H1 (cell line): Measurements from ENCODE around the gene ANK3. TPM values are rescaled to one million over a fixed set of nuclear protein-coding genes. Genes with fewer than 3 reads are reported as not detected.

Source experiments
- CTCF ChIA-PET: fragments of 300-600 bp; sonication (Branson Sonifier 250); formaldehyde crosslinking; loops from one replicate; lab custom pipeline; 2021; ENCODE audit not compliant: partially characterized antibody; lab: Charles Lee
- POLR2A ChIA-PET: fragments of 300-600 bp; sonication (Branson Sonifier 250); formaldehyde crosslinking; loops from one replicate; lab custom pipeline; 2021; ENCODE audit warnings: inconsistent platforms; ENCODE audit not compliant: partially characterized antibody; lab: Charles Lee
- DNase-seq, 2 experiments: peaks; one replicate each; pipeline versions ENCODE4 v3.0.0 to v3.0.0-alpha.2; 2010 to 2022; ENCODE audit warnings: low spot score in 2 of 2, low read depth in 1 of 2, mixed read lengths in 1 of 2
- FAIRE-seq: peaks from 2 replicates; lab custom pipeline; 2011; peaks lifted over from hg19 to GRCh38; lab: Jason Lieb, UNC
- H2AFZ ChIP-seq: 2 replicates; pipeline ENCODE4 v1.8.1; 2012; ENCODE audit warnings: low read length, inconsistent platforms
- H2AK5ac ChIP-seq: 2 replicates; pipeline ENCODE4 v1.6.1; 2013; ENCODE audit warnings: low read depth, low read length
- H2BK120ac ChIP-seq: replicated peaks from 2 replicates; pipeline ENCODE3; 2013; ENCODE audit warnings: low read depth, low read length, inconsistent platforms
- H2BK12ac ChIP-seq: 2 replicates; pipeline ENCODE4 v1.6.1; 2013; ENCODE audit warnings: low read depth, low read length
- H2BK15ac ChIP-seq: 2 replicates; pipeline ENCODE4 v1.6.1; 2013; ENCODE audit warnings: low read length
- H2BK20ac ChIP-seq: 2 replicates; pipeline ENCODE4 v1.6.1; 2013; ENCODE audit warnings: low read length
- H2BK5ac ChIP-seq: 2 replicates; pipeline ENCODE4 v1.6.1; 2013; ENCODE audit warnings: low read depth, low read length
- H3K14ac ChIP-seq: 2 replicates; pipeline ENCODE4 v1.6.1; 2013; ENCODE audit warnings: inconsistent platforms; ENCODE audit not compliant: insufficient read length
- H3K18ac ChIP-seq: 2 replicates; pipeline ENCODE4 v1.6.1; 2013; ENCODE audit warnings: low read length; ENCODE audit errors: extremely low read depth
- H3K23ac ChIP-seq: 2 replicates; pipeline ENCODE4 v1.6.1; 2013; ENCODE audit warnings: inconsistent platforms; ENCODE audit not compliant: insufficient read length
- H3K23me2 ChIP-seq: 2 replicates; pipeline ENCODE4 v1.6.1; 2013; ENCODE audit warnings: low read depth, low read length
- H3K27ac ChIP-seq: 2 replicates; pipeline ENCODE4 v1.6.1; 2011; ENCODE audit warnings: low read depth, low read length, inconsistent platforms
- H3K27me3 ChIP-seq, 4 experiments: replicated peaks in 1 of 4; 1 replicate in 1 of 4; 2 replicates in 3 of 4; pipeline versions ENCODE4 v1.6.1 to v1.8.1; 2011 to 2013; ENCODE audit warnings: low read length in 3 of 4, mild to moderate bottlenecking in 3 of 4, inconsistent platforms in 2 of 4, mixed read lengths in 2 of 4, moderate library complexity in 1 of 4; ENCODE audit not compliant: control insufficient read depth in 3 of 4, insufficient read depth in 3 of 4; ENCODE audit errors: extremely low read depth in 1 of 4
- H3K36me3 ChIP-seq, 4 experiments: 2 replicates each; pipeline versions ENCODE4 v1.6.1 to v1.8.1; 2011 to 2013; ENCODE audit warnings: mild to moderate bottlenecking in 4 of 4, low read length in 3 of 4, moderate library complexity in 2 of 4, control low read depth in 1 of 4, inconsistent platforms in 1 of 4; ENCODE audit not compliant: insufficient read depth in 4 of 4, control insufficient read depth in 2 of 4
- H3K4ac ChIP-seq: replicated peaks from 2 replicates; pipeline ENCODE3; 2013; ENCODE audit warnings: low read length, low read depth, mixed read lengths, inconsistent platforms; ENCODE audit not compliant: insufficient read length
- H3K4me1 ChIP-seq, 4 experiments: replicated peaks in 1 of 4; 1 replicate in 1 of 4; 2 replicates in 3 of 4; pipeline versions ENCODE4 v1.6.1 to v1.8.1; 2011 to 2013; ENCODE audit warnings: low read length in 3 of 4, inconsistent platforms in 2 of 4, mixed read lengths in 1 of 4; ENCODE audit not compliant: insufficient read depth in 4 of 4, control insufficient read depth in 3 of 4
- H3K4me2 ChIP-seq, 2 experiments: 2 replicates each; pipeline versions ENCODE4 v1.6.1 to v1.8.1; 2011 to 2013; ENCODE audit warnings: low read depth in 2 of 2, low read length in 2 of 2, control low read depth in 1 of 2, inconsistent platforms in 1 of 2, mild to moderate bottlenecking in 1 of 2; ENCODE audit not compliant: insufficient read depth in 1 of 2
- H3K4me3 ChIP-seq, 4 experiments: fragments of 200-600, 300-600 bp in 1 of 4; sonication (generic), shearing (Covaris generic), sonication (Bioruptor Twin) in 1 of 4; 2 replicates each; pipeline versions ENCODE4 v1.5.1 to v1.8.1; 2011 to 2016; ENCODE audit warnings: low read length in 4 of 4, low read depth in 3 of 4, control low read depth in 2 of 4, inconsistent platforms in 2 of 4, mild to moderate bottlenecking in 2 of 4, mixed read lengths in 1 of 4, moderate library complexity in 1 of 4; ENCODE audit not compliant: insufficient read depth in 2 of 4; ENCODE audit errors: extremely low read depth in 1 of 4
- H3K56ac ChIP-seq: replicated peaks from 2 replicates; pipeline ENCODE3; 2013; ENCODE audit warnings: low read depth, mild to moderate bottlenecking, mixed read lengths, low read length, inconsistent platforms; ENCODE audit not compliant: insufficient read length
- H3K79me1 ChIP-seq: 2 replicates; pipeline ENCODE4 v1.6.1; 2013; ENCODE audit warnings: low read depth, low read length, control low read depth
- H3K79me2 ChIP-seq, 2 experiments: 2 replicates each; pipeline versions ENCODE4 v1.6.1 to v1.8.1; 2012 to 2013; ENCODE audit warnings: low read length in 2 of 2, mild to moderate bottlenecking in 2 of 2, inconsistent platforms in 1 of 2; ENCODE audit not compliant: insufficient read depth in 2 of 2, control insufficient read depth in 1 of 2
- H3K9ac ChIP-seq, 4 experiments: replicated peaks in 1 of 4; 1 replicate in 1 of 4; 2 replicates in 3 of 4; pipeline versions ENCODE4 v1.6.1 to v1.8.1; 2011 to 2013; ENCODE audit warnings: low read depth in 3 of 4, low read length in 3 of 4, control low read depth in 2 of 4, mild to moderate bottlenecking in 2 of 4, moderate library complexity in 2 of 4, inconsistent platforms in 1 of 4; ENCODE audit errors: extremely low read depth in 1 of 4
- H3K9me3 ChIP-seq, 2 experiments: 2 replicates each; pipeline versions ENCODE4 v1.6.1 to v1.8.1; 2012 to 2013; ENCODE audit warnings: mild to moderate bottlenecking in 2 of 2, moderate library complexity in 2 of 2, control low read depth in 1 of 2, inconsistent platforms in 1 of 2, low read depth in 1 of 2, low read length in 1 of 2, mixed read lengths in 1 of 2; ENCODE audit not compliant: insufficient read depth in 2 of 2
- H4K20me1 ChIP-seq, 2 experiments: replicated peaks in 1 of 2; 2 replicates each; pipeline versions ENCODE3 to v1.8.1; 2011 to 2013; ENCODE audit warnings: inconsistent platforms in 2 of 2, low read length in 2 of 2, mild to moderate bottlenecking in 1 of 2; ENCODE audit not compliant: insufficient read depth in 2 of 2, control insufficient read depth in 1 of 2
- H4K5ac ChIP-seq: 2 replicates; pipeline ENCODE4 v1.6.1; 2013; ENCODE audit warnings: low read length, low read depth, mixed read lengths, inconsistent platforms; ENCODE audit not compliant: insufficient read length
- H4K8ac ChIP-seq: 2 replicates; pipeline ENCODE4 v1.8.0; 2013; ENCODE audit warnings: mild to moderate bottlenecking, moderate library complexity, low read length, inconsistent platforms; ENCODE audit not compliant: insufficient read depth; ENCODE audit errors: extremely low read depth
- H4K91ac ChIP-seq: replicated peaks from 2 replicates; pipeline ENCODE3; 2013; ENCODE audit warnings: low read length, mixed read lengths, inconsistent platforms; ENCODE audit not compliant: insufficient read length
- BCL11A ChIP-seq, 2 experiments: IDR thresholded peaks; one replicate each; pipeline ENCODE4 v1.6.1; 2011; ENCODE audit warnings: low read depth in 2 of 2, low read length in 2 of 2, mild to moderate bottlenecking in 2 of 2
- CEBPB ChIP-seq: IDR thresholded peaks from 2 replicates; pipeline ENCODE4 v1.6.1; 2012; ENCODE audit warnings: low read depth, low read length
- CHD2 ChIP-seq: IDR thresholded peaks from 2 replicates; pipeline ENCODE4 v1.6.1; 2012; ENCODE audit warnings: low read length, improper control_type of control experiment
- CREB1 ChIP-seq: IDR thresholded peaks from 2 replicates; pipeline ENCODE4 v1.6.1; 2012; ENCODE audit warnings: inconsistent platforms
- CTBP2 ChIP-seq: IDR thresholded peaks from 2 replicates; pipeline ENCODE4 v1.7.0; 2011; ENCODE audit warnings: borderline replicate concordance, mild to moderate bottlenecking, moderate library complexity, mixed read lengths, low read length; ENCODE audit not compliant: insufficient read depth, insufficient read length
- HDAC6 ChIP-seq: IDR thresholded peaks from one replicate; pipeline ENCODE4 v1.7.1; 2012; ENCODE audit warnings: low read depth, mild to moderate bottlenecking, inconsistent platforms, low read length, moderate library complexity
- JUN ChIP-seq: IDR thresholded peaks from 2 replicates; pipeline ENCODE4 v1.6.1; 2011; ENCODE audit warnings: low read depth, mild to moderate bottlenecking, improper control_type of control experiment, low read length
- POU5F1 ChIP-seq: IDR thresholded peaks from 2 replicates; pipeline ENCODE4 v1.6.1; 2011; ENCODE audit warnings: low read depth, mild to moderate bottlenecking, low read length, moderate library complexity
- RBBP5 ChIP-seq: IDR thresholded peaks from 2 replicates; pipeline ENCODE4 v1.7.1; 2012; ENCODE audit warnings: low read depth, mild to moderate bottlenecking, inconsistent platforms, low read length, moderate library complexity, borderline replicate concordance
- SIN3A ChIP-seq, 2 experiments: IDR thresholded peaks in 1 of 2; conservative IDR thresholded peaks in 1 of 2; 2 replicates each; pipeline ENCODE4 v1.6.1; 2011 to 2012; ENCODE audit warnings: low read length in 2 of 2, improper control_type of control experiment in 1 of 2, low read depth in 1 of 2, mild to moderate bottlenecking in 1 of 2
- SIX5 ChIP-seq: IDR thresholded peaks from 2 replicates; pipeline ENCODE4 v1.6.1; 2011; ENCODE audit warnings: mild to moderate bottlenecking, low read depth, low read length
- SP1 ChIP-seq: IDR thresholded peaks from 2 replicates; pipeline ENCODE4 v1.6.1; 2011; ENCODE audit warnings: low read depth, low read length
- TBP ChIP-seq: IDR thresholded peaks from 2 replicates; pipeline ENCODE4 v1.6.1; 2011; ENCODE audit warnings: low read depth, low read length, improper control_type of control experiment
- TEAD4 ChIP-seq: IDR thresholded peaks from 2 replicates; pipeline ENCODE4 v1.6.1; 2012; ENCODE audit warnings: low read depth, low read length, inconsistent platforms, mixed read lengths
- WGBS, 2 experiments: shearing (Covaris generic) in 1 of 2; methylation state at CpG; one replicate each; pipeline versions ENCODE4 v1.1.6 to v1.1.7; 2013 to 2015; ENCODE audit warnings: low lambda C conversion rate in 2 of 2, mixed read lengths in 2 of 2, inconsistent platforms in 1 of 2, low coverage in 1 of 2, missing lambda C conversion rate in 1 of 2; ENCODE audit not compliant: insufficient replicate concordance in 2 of 2, insufficient coverage in 1 of 2, insufficient read length in 1 of 2; ENCODE audit errors: extremely low coverage in 1 of 2, missing lambda C conversion rate in 1 of 2; 5-methylcytosine and 5-hydroxymethylcytosine counted together
- polyA plus RNA-seq, 7 experiments: library from polyadenylated mRNA; depleted of rRNA in 3 of 7; stranded (reverse) in 5 of 7; unstranded in 2 of 7; fragments of >200 nt in 5 of 7; fragments of 200-250 nt in 2 of 7; gene quantifications; 1 replicate in 5 of 7; 2 replicates in 1 of 7; 4 replicates in 1 of 7; pipeline versions ENCODE4 v1.2.1 to v1.2.3, GENCODE V29; 2011 to 2013; ENCODE audit warnings: missing spikeins in 2 of 7, mixed read lengths in 2 of 7
- total RNA-seq: library from RNA; stranded (reverse); fragmentation: NEBNext Ultra II Directional; extraction: Animal tissue kit (Norgen Biotek cat#: 25700); gene quantifications from 2 replicates; pipeline ENCODE4 v1.2.1, GENCODE V29; 2021
- TF ChIP-seq, protein P1 (sequence below): IDR thresholded peaks from 2 replicates; pipeline ENCODE4 v1.6.1; 2011; ENCODE audit warnings: low read length, improper control_type of control experiment

ANK3 gene
- total and polyA plus RNA-seq, 2 of the 8 experiments (the other 6 are each of a cell fraction or from before 2014, with no cell fraction given) = 18.1 to 67.9 TPM

DNA sequence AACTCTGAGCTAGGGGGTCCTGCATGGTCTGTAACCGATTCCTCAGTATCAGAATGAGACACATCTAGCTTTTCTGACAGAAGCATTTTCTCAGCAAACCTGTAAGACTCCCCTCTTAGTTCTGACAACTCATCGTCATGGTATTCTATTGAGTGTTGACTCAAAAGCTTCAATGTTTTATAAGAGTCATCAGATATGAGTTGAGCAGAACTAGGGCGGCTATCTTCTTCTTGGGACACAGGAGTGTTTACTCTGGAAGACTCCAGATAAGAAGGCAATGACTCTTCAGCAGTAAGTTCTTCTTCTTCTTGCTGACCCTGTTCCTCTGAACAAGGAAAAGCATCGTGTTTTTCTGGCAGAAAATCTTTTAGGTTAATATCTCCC, 316.3 kb downstream of the ANK3 start:
- H3K23me2 ChIP-seq = no peaks in the 10 kb centered on the region; the same call in 1 of the 2 replicates
- no peak overlapping the region for H2AK5ac ChIP-seq
- no peaks in the 10 kb centered on the region for H3K4me1 ChIP-seq
- CTCF ChIA-PET = no interaction called here
- no peak overlapping the region for H3K56ac ChIP-seq
- H3K18ac ChIP-seq = no peak overlapping the region
- no peak overlapping the region for H3K4me2 ChIP-seq
- peaks cover 0 to 11% (median 5%) of the 10 kb centered on the region in 4 experiments; a peak in 5 of 8 replicates for H3K36me3 ChIP-seq
- DNase-seq (no peak), FAIRE-seq (no peak)
- no peak overlapping the region for H3K27ac ChIP-seq
- no peak overlapping the region for H3K9ac ChIP-seq
- H2BK20ac ChIP-seq = no peak overlapping the region
- no peak overlapping the region for H4K8ac ChIP-seq
- H2AFZ ChIP-seq = no peak overlapping the region
- no peak overlapping the region for H2BK15ac ChIP-seq
- POLR2A ChIA-PET = no interaction called here
- H3K4me3 ChIP-seq = no peak overlapping the region
- no peak overlapping the region for H4K91ac ChIP-seq
- H4K20me1 ChIP-seq = no peaks in the 10 kb centered on the region
- H3K79me2 ChIP-seq = no peaks in the 10 kb centered on the region
- H3K4ac ChIP-seq = no peak overlapping the region
- peaks cover 0 to under 1% (median 0%) of the 10 kb centered on the region in 4 experiments; a peak in 1 of 7 replicates for H3K27me3 ChIP-seq
- no peaks in the 10 kb centered on the region for H3K79me1 ChIP-seq
- H3K23ac ChIP-seq = no peak overlapping the region
- no peaks in the 10 kb centered on the region for H3K9me3 ChIP-seq
- no peak overlapping the region for H3K14ac ChIP-seq
- H4K5ac ChIP-seq = no peak overlapping the region
- no peak overlapping the region for H2BK5ac ChIP-seq
- WGBS, 2 experiments = 96% methylated on average over 4 of the region's 4 CpGs; no CpG with 5 or more reads in 1 of the 2 experiments
- no peak overlapping the region for H2BK12ac ChIP-seq
- H2BK120ac ChIP-seq = no peak overlapping the region
- no peak for TF ChIP-seq SIX5
- no peak for TF ChIP-seq CTBP2
- TF ChIP-seq TBP = no peak
- no peak for TF ChIP-seq BCL11A (IDR thresholded peaks at IDR 0.05; ENCODE audit: low read depth in 2 of 2, low read length in 2 of 2)
- TF ChIP-seq RBBP5 = no peak
- no peak for TF ChIP-seq SP1
- TF ChIP-seq SIN3A (conservative IDR thresholded peaks at IDR 0.05 in 1 of 2, IDR thresholded peaks at IDR 0.05 in 1 of 2; ENCODE audit: low read depth in 1 of 2, low read length in 2 of 2) = no peak
- TF ChIP-seq POU5F1 = no peak
- TF ChIP-seq JUN = no peak
- TF ChIP-seq CEBPB = no peak
- TF ChIP-seq TEAD4 = no peak
- TF ChIP-seq, protein P1, sequence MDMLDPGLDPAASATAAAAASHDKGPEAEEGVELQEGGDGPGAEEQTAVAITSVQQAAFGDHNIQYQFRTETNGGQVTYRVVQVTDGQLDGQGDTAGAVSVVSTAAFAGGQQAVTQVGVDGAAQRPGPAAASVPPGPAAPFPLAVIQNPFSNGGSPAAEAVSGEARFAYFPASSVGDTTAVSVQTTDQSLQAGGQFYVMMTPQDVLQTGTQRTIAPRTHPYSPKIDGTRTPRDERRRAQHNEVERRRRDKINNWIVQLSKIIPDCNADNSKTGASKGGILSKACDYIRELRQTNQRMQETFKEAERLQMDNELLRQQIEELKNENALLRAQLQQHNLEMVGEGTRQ = no peak
- TF ChIP-seq CREB1 = no peak
- TF ChIP-seq HDAC6 = no peak
- no peak for TF ChIP-seq CHD2
